ENCODE measurements around the gene MRFAP1L1. TPM values are rescaled to one million over a fixed set of nuclear protein-coding genes. Genes with fewer than 3 reads are reported as not detected.
A peak's percentile ranks its signal among the peaks of the same experiment; 100 is the strongest.

The MRFAP1L1 gene
- total RNA-seq, 1 donor from 2014 or later, result 69.3 TPM

GRCh38 chr4:6742507-6742906, 32.8 kb upstream of the MRFAP1L1 start:
- no peak for TF ChIP-seq CTCF (IDR thresholded peaks at IDR 0.05; ENCODE audit: unreplicated experiment)
- Mint-ChIP-seq H3K27ac (no peak overlapping the region), H3K4me1 (ENCODE audit: low read depth) (no peaks in the 10 kb centered on the region), H3K36me3 (ENCODE audit: insufficient read depth) (no peaks in the 10 kb centered on the region), H3K9me3 (ENCODE audit: low read depth) (peaks cover 7% of the 10 kb centered on the region), H3K27me3 (no peaks in the 10 kb centered on the region), H3K4me3 (ENCODE audit: low read depth) (no peak overlapping the region)
- no peak for DNase-seq (ENCODE audit: low spot score, unreplicated experiment)

GRCh38 chr4:6740347-6740746, 30.7 kb upstream of the MRFAP1L1 start:
- no peaks in the 10 kb centered on the region for H3K4me1 Mint-ChIP-seq (ENCODE audit: low read depth)
- DNase-seq (ENCODE audit: low spot score, unreplicated experiment), result no peak
- H3K27ac Mint-ChIP-seq, result no peak overlapping the region
- H3K36me3 Mint-ChIP-seq (ENCODE audit: insufficient read depth), result no peaks in the 10 kb centered on the region
- no peak overlapping the region for H3K4me3 Mint-ChIP-seq (ENCODE audit: low read depth)
- H3K27me3 Mint-ChIP-seq, result no peaks in the 10 kb centered on the region
- H3K9me3 Mint-ChIP-seq (ENCODE audit: low read depth), result peaks cover 7% of the 10 kb centered on the region
- TF ChIP-seq CTCF (IDR thresholded peaks at IDR 0.05; ENCODE audit: unreplicated experiment), result no peak

GRCh38 chr4:6739920-6740319, 30.3 kb upstream of the MRFAP1L1 start:
- Mint-ChIP-seq H3K9me3 (ENCODE audit: low read depth) (peaks cover 7% of the 10 kb centered on the region), H3K4me1 (ENCODE audit: low read depth) (no peaks in the 10 kb centered on the region), H3K36me3 (ENCODE audit: insufficient read depth) (no peaks in the 10 kb centered on the region), H3K27me3 (peaks cover under 1% of the 10 kb centered on the region), H3K4me3 (ENCODE audit: low read depth) (no peak overlapping the region), H3K27ac (no peak overlapping the region)
- TF ChIP-seq CTCF (IDR thresholded peaks at IDR 0.05; ENCODE audit: unreplicated experiment), result no peak
- no peak for DNase-seq (ENCODE audit: low spot score, unreplicated experiment)

- DNase-seq (ENCODE audit: low spot score, unreplicated experiment), result no peak
- Mint-ChIP-seq H3K4me3 (ENCODE audit: low read depth) (no peak overlapping the region), H3K27ac (peak overlapping the region; percentile 21), H3K27me3 (peaks cover 12% of the 10 kb centered on the region), H3K4me1 (ENCODE audit: low read depth) (peaks cover 5% of the 10 kb centered on the region), H3K36me3 (ENCODE audit: insufficient read depth) (no peaks in the 10 kb centered on the region), H3K9me3 (ENCODE audit: low read depth) (peaks cover 2% of the 10 kb centered on the region)
- no peak for TF ChIP-seq CTCF (IDR thresholded peaks at IDR 0.05; ENCODE audit: unreplicated experiment)
These were observed 24.6 kb upstream of the MRFAP1L1 start for GRCh38 chr4:6734165-6734786.

- Mint-ChIP-seq H3K4me1 (ENCODE audit: low read depth) (peaks cover 5% of the 10 kb centered on the region), H3K36me3 (ENCODE audit: insufficient read depth) (no peaks in the 10 kb centered on the region), H3K27ac (peak overlapping the region; percentile 49), H3K27me3 (peaks cover 12% of the 10 kb centered on the region), H3K9me3 (ENCODE audit: low read depth) (no peaks in the 10 kb centered on the region), H3K4me3 (ENCODE audit: low read depth) (no peak overlapping the region)
- TF ChIP-seq CTCF (IDR thresholded peaks at IDR 0.05; ENCODE audit: unreplicated experiment), result no peak
- no peak for DNase-seq (ENCODE audit: low spot score, unreplicated experiment)
These were observed 23.9 kb upstream of the MRFAP1L1 start for GRCh38 chr4:6733358-6734164.

Measured in progenitor cell of endocrine pancreas (in vitro differentiated cells).